Activated CD4-positive, alpha-beta T cell treated with anti-CD3 and anti-CD28 coated beads, Interleukin-2, amount 10 ng/mL, durations not matched to agents 7 days and 5 days (primary cell): ENCODE data around the gene DDAH2. TPM values are rescaled to one million over a fixed set of nuclear protein-coding genes. Genes with fewer than 3 reads are reported as not detected.

Source experiments
- CTCF ChIA-PET: fragments of 350-600 bp; sonication (Branson Sonifier 250); formaldehyde crosslinking; loops from one replicate; lab custom pipeline; 2021; ENCODE audit warnings: antibody characterized with exemption; lab: Charles Lee
- POLR2A ChIA-PET: fragments of 350-600 bp; sonication (Branson Sonifier 250); formaldehyde crosslinking; loops from one replicate; lab custom pipeline; 2021; ENCODE audit warnings: antibody characterized with exemption; lab: Charles Lee
- DNase-seq: peaks from one replicate; pipeline ENCODE4 v3.0.0-alpha.2; 2020
- H3K27ac Mint-ChIP-seq: one replicate; pipeline ENCODE4 v1.8.0; 2021; ENCODE audit warnings: mild to moderate bottlenecking, moderate library complexity, mixed read lengths
- H3K27me3 Mint-ChIP-seq: one replicate; pipeline ENCODE4 v1.8.0; 2021; ENCODE audit warnings: mixed read lengths
- H3K36me3 Mint-ChIP-seq: one replicate; pipeline ENCODE4 v1.8.0; 2021; ENCODE audit warnings: low read depth, mixed read lengths
- H3K4me1 Mint-ChIP-seq: one replicate; pipeline ENCODE4 v1.8.0; 2021; ENCODE audit warnings: mixed read lengths
- H3K4me3 Mint-ChIP-seq: one replicate; pipeline ENCODE4 v1.8.0; 2021; ENCODE audit warnings: mild to moderate bottlenecking, moderate library complexity, mixed read lengths
- H3K9me3 Mint-ChIP-seq: one replicate; pipeline ENCODE4 v1.8.0; 2021; ENCODE audit warnings: mixed read lengths
- total RNA-seq, 2 experiments: library from RNA; stranded (reverse); gene quantifications; one replicate each; pipeline ENCODE4 v1.2.3, GENCODE V29; 2021

DDAH2 gene, protein sequence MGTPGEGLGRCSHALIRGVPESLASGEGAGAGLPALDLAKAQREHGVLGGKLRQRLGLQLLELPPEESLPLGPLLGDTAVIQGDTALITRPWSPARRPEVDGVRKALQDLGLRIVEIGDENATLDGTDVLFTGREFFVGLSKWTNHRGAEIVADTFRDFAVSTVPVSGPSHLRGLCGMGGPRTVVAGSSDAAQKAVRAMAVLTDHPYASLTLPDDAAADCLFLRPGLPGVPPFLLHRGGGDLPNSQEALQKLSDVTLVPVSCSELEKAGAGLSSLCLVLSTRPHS
- total RNA-seq, result 10 to 100 TPM; 13.3 to 15.4 TPM

DNA sequence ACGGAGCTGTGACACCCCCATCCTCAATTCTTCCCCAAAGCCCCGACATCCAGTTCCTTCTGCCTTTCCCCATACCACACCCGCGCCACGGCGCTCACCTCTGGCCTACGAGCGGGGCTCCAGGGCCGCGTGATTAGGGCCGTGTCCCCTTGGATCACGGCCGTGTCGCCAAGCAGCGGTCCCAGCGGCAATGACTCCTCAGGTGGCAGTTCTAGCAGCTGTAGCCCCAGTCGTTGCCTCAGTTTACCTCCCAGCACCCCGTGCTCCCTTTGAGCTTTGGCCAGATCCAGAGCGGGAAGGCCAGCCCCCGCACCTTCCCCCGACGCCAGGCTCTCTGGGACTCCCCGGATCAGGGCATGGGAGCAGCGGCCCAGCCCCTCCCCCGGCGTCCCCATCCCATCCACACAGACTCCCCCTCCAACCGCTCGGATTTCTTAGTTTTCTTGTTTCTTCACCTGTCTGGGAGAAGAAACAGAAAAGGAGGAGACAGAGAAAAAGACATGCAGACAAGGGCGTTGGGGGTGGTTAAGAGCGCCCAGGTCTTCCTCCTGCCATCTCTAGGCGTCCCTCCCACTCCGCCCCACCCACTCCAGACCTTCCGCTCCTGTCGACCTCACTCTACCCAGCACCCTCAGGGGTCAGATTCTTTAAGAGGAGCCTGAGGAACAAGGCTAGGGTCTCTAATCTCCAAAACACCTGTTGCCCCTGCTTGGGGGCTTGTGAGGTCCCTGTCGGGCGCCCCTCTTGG lies at the start of gene DDAH2:
Gene DDAH2 (minus strand): TSS at position 533 of the 748 bp plus-strand sequence. CDS start 138 bp downstream, at position 395.
- Mint-ChIP-seq H3K9me3 (no peaks in the 10 kb centered on the region), H3K27me3 (no peaks in the 10 kb centered on the region), H3K4me3 (peak within 1 kb of the TSS; percentile 85), H3K4me1 (peaks cover 78% of the 10 kb centered on the region), H3K27ac (peak within 1 kb of the TSS; percentile 76), H3K36me3 (peaks cover 47% of the 10 kb centered on the region)
- DNase-seq, result no peak
- CTCF ChIA-PET, result interaction anchor here (0.6 to 4.2 kb wide), 18 partner anchors 9 to 134 kb away, joined by 3 to 16 read pairs (median 4); partner anchors contain the start of genes LY6G5C, MSH5, NEU1 and VARS1
- POLR2A ChIA-PET, result interaction anchor here (1.0 kb wide), 1 partner anchor 11 kb away, joined by 3 read pairs; no protein-coding TSS in a partner anchor

DNA sequence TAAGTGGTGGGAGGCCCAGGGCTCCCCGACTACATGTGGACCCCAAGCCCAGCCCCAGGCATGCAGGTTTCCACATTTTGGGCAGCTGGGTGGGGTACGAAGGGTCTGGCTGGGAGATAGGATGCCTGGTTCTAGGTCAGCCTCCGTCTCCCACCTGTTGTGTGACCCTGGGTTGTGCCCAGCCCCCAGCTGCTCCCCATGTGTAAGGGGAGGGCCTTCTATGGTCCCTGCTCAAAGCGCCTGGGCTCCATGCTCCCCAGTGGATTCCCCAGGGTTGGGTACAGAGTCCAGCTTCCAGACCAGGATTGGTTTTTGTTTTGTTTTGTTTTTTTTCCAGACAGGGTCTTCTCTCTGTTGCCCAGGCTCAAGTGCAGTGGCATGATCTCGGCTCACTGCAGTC lies 49.1 kb upstream of the DDAH2 start:
- CTCF ChIA-PET, result interaction anchor here (0.7 to 4.4 kb wide), 7 partner anchors 9 to 66 kb away, joined by 3 to 29 read pairs (median 4); partner anchors contain the start of gene VARS1
- no peaks in the 10 kb centered on the region for H3K27me3 Mint-ChIP-seq
- peaks cover 34% of the 10 kb centered on the region for H3K4me1 Mint-ChIP-seq
- DNase-seq, result no peak
- peaks cover 13% of the 10 kb centered on the region for H3K36me3 Mint-ChIP-seq
- H3K27ac Mint-ChIP-seq, result no peak overlapping the region
- no peak overlapping the region for H3K4me3 Mint-ChIP-seq
- no peaks in the 10 kb centered on the region for H3K9me3 Mint-ChIP-seq
- POLR2A ChIA-PET, result interaction anchor here (0.6 kb wide), 1 partner anchor 112 kb away, joined by 3 read pairs; no protein-coding TSS in a partner anchor

DNA sequence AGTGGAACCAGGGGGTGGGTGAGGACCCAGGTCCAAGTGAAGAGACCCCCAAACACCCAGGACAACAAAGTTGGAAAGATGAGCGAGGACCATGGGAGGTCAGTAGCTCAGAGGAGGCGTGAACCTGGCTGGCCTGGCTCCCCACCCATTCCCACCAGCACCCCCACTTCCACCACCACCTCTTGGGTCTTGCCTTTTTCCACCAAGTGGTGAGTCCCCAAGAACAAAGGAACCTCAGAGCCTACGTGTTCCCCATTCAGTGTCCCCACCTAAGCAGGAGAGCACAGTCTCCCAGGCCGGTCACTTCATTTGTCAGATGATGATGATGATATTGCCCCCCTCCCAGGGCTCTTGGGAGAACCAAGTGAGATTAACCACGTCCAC lies 48.6 kb upstream of the DDAH2 start:
- H3K9me3 Mint-ChIP-seq, result no peaks in the 10 kb centered on the region
- no peaks in the 10 kb centered on the region for H3K27me3 Mint-ChIP-seq
- CTCF ChIA-PET, result interaction anchor here (0.6 to 4.4 kb wide), 10 partner anchors 8 to 66 kb away, joined by 3 to 29 read pairs (median 4); partner anchors contain the start of gene VARS1
- H3K27ac Mint-ChIP-seq, result peak overlapping the region; percentile 85
- POLR2A ChIA-PET, result no interaction called here
- no peak for DNase-seq
- peaks cover 39% of the 10 kb centered on the region for H3K4me1 Mint-ChIP-seq
- peaks cover 12% of the 10 kb centered on the region for H3K36me3 Mint-ChIP-seq
- no peak overlapping the region for H3K4me3 Mint-ChIP-seq

DNA sequence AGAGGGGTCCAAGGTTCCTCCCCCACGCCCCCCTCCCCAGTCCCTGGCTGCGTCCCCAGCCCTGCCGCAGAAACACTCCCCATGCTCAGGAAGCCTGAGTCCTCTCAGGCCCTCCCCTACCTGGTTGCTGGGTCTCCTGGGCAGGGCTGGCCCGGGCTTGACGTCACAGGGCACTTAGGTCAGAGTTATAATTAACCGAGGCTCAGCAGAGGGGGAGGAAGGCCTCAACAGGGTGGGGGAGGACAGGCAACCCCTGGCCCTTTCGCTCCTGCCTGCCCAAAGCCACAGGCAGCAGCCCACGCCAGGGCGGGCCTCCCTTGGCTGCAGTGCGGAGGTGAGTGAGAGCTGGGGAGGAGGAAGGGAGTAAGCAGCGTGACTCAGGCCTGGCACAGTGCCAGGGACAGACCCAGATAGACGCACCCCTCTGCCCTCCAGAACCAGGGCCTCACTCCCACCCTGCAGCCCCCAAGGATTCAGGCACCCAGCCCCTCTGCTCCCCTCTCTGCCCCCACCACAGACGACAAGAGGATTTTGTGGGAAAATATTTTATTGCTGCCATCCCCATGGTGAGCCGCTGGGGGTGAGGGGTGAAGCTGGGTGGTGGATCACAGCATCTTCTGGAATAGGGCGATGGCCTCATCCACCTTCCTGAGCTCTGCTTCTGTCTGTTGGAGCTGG lies 48.0 kb upstream of the DDAH2 start, which contains the start of gene VWA7:
Gene VWA7 (minus strand): TSS at position 340 of the 678 bp plus-strand sequence. CDS start 549 bp downstream, outside the sequence.
- Mint-ChIP-seq H3K9me3 (no peaks in the 10 kb centered on the region), H3K27ac (peak within 1 kb of the TSS; percentile 85), H3K27me3 (no peaks in the 10 kb centered on the region), H3K36me3 (peaks cover 12% of the 10 kb centered on the region), H3K4me1 (peaks cover 43% of the 10 kb centered on the region), H3K4me3 (peak within 1 kb of the TSS; percentile 51)
- CTCF ChIA-PET, result interaction anchor here (0.6 to 2.0 kb wide), 7 partner anchors 12 to 67 kb away, joined by 3 to 10 read pairs (median 5); partner anchors contain the start of gene VARS1
- POLR2A ChIA-PET, result no interaction called here
- peak; percentile 64 for DNase-seq

DNA sequence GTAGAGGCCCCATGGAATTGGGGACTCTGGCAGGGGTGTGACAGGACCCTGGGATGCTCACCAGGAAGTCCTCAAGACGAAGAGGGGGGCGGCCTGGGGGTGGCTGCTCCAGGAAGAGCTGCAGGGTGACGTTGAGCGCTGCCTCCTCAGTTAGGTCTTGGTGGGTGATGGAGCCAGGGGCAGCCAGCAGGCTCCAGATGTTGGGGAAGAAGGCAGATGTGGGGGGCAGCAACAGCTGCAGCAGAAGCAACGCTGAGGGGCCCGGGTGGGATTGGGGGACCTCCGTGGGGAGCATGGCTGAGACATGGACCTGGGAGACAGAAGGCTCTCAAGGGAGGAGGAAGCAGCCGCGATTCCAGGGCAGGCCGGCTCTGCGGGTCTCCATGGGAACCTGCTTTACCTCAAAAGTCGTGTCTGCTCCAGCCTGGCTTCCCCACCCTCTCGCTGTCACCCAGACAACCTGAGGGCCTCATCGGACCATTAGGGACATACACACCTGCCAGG lies 47.4 kb upstream of the DDAH2 start:
- POLR2A ChIA-PET, result no interaction called here
- Mint-ChIP-seq H3K9me3 (no peaks in the 10 kb centered on the region), H3K4me1 (peaks cover 47% of the 10 kb centered on the region), H3K27ac (peak overlapping the region; percentile 85), H3K36me3 (peaks cover 12% of the 10 kb centered on the region), H3K27me3 (no peaks in the 10 kb centered on the region), H3K4me3 (peak overlapping the region; percentile 51)
- CTCF ChIA-PET, result interaction anchor here (0.8 to 2.0 kb wide), 4 partner anchors 19 to 47 kb away, joined by 3 to 10 read pairs (median 5); partner anchors contain the start of gene VARS1
- no peak for DNase-seq

DNA sequence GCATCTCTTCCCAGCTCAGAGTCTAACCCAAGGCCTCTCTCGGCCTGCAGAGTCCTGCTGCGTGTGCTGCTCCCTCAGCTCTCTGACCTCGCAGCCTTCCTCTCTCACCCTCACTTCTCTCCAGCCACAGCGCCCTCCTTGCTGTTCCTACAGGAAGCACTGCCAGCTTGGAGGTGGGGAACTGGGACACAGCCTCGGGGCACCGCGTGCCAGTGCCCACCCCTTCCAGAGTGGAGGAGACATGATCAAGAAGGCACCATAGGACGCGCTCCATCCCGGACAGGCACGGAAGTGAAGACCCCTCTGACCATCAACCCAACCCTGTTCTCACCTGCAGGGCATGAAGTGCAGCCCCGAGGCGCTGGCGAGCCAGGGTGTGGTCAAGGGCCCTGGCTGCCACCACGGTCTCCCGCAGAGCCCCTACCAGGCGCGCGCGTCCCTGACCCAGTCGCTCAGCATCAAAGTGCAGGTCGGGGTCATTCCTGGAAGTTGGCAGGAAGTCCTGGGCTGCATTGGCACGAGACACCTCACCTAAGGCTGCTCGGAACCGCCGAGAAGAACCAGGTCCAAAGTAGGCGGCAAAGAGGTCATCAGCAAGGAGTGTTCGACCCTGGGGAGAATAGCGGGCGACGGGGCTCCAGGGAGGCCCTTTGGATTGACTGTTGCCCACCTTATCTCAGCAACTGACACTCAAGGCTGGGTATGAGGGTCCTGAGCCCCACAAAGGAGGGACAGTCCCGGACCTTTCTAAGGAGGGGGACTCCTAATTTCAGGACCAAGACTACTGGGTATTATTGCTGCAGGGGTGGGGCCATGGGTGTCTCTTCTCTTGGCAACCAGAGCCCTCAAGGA lies 46.8 kb upstream of the DDAH2 start:
- Mint-ChIP-seq H3K27me3 (no peaks in the 10 kb centered on the region), H3K9me3 (no peaks in the 10 kb centered on the region), H3K4me1 (peaks cover 53% of the 10 kb centered on the region)

DNA sequence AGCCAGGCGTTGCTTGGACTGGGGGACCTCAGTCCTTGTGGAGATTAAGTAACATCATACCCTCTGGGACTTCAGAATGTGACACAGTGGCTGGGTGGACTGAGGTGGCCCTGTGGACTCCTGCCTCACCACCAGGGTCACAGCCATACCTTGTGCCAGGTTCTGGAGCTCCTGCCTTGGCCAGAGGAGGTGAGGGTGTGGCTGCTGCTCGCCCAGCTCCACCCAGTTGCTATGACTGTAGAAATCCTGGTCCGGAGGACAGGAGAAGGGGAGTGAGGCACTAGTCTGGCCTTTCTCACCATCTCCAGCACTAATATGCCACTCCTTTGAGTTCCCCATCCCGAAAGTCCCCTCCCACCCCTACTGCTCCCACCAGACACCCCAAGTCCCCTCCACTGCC lies 46.1 kb upstream of the DDAH2 start:
- H3K9me3 Mint-ChIP-seq, result no peaks in the 10 kb centered on the region
- peaks cover 56% of the 10 kb centered on the region for H3K4me1 Mint-ChIP-seq
- POLR2A ChIA-PET, result no interaction called here
- peak overlapping the region; percentile 76 for H3K27ac Mint-ChIP-seq
- H3K4me3 Mint-ChIP-seq, result no peak overlapping the region
- no peak for DNase-seq
- H3K36me3 Mint-ChIP-seq, result peaks cover 10% of the 10 kb centered on the region
- CTCF ChIA-PET, result interaction anchor here (0.5 to 1.6 kb wide), 6 partner anchors 9 to 122 kb away, joined by 3 to 7 read pairs (median 4); partner anchors contain the start of gene EHMT2
- no peaks in the 10 kb centered on the region for H3K27me3 Mint-ChIP-seq

More for the DNA sequence above, 46.8 kb upstream of the DDAH2 start:
- no peak for DNase-seq
- H3K27ac Mint-ChIP-seq, result peak overlapping the region; percentile 85
- peaks cover 12% of the 10 kb centered on the region for H3K36me3 Mint-ChIP-seq
- H3K4me3 Mint-ChIP-seq, result peak overlapping the region; percentile 51
- POLR2A ChIA-PET, result no interaction called here
- CTCF ChIA-PET, result interaction anchor here (0.5 to 1.6 kb wide), 5 partner anchors 10 to 122 kb away, joined by 3 to 7 read pairs (median 5); partner anchors contain the start of gene EHMT2

DNA sequence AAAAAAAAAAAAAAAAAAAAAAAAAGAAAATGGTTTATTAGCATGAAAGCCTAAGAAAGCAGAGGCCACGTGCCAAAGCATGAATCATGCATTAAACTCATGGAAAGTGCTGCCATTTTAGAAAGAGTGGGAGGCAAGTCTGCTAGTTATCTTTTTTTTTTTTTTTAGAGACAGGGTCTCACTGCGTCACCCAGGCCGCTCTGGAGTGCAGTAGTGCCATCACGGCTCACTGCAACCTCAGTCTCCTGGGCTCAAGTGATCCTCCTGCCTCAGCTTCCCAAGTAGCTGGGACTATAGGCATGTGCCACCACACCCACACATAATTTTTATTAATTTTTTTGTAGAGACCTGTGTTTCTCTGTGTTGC lies 42.9 kb upstream of the DDAH2 start:
- Mint-ChIP-seq H3K4me1 (peaks cover 69% of the 10 kb centered on the region), H3K9me3 (no peaks in the 10 kb centered on the region), H3K36me3 (peaks cover 4% of the 10 kb centered on the region), H3K27me3 (no peaks in the 10 kb centered on the region), H3K27ac (peak overlapping the region; percentile 84), H3K4me3 (peak overlapping the region; percentile 41)
- ChIA-PET POLR2A (no interaction called here), CTCF (interaction anchor here (0.7 to 3.2 kb wide), 5 partner anchors 9 to 81 kb away, joined by 3 to 17 read pairs (median 10); partner anchors contain the start of genes CLIC1 and DDAH2)
- peak; percentile 31 for DNase-seq

DNA sequence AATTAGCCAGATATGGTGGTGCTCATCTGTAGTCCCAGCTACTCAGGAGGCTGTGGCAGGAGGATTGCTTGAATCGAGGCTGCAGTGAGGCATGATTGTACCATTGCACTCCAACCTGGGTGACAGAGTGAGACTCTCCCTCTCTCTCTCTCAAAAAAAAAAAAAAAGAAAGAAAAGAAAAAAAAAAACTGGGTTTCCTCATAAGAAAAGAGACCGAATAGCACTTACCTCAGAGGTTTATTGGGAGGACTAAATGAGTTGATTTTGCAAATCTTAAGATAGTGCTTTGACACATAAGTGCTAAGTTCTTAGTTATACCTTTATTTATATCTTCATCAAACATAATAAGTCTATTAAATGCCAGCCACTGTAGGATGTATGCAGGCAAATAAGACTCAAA lies 41.8 kb upstream of the DDAH2 start:
- Mint-ChIP-seq H3K9me3 (no peaks in the 10 kb centered on the region), H3K4me3 (no peak overlapping the region), H3K36me3 (peaks cover 4% of the 10 kb centered on the region), H3K27me3 (no peaks in the 10 kb centered on the region), H3K4me1 (peaks cover 58% of the 10 kb centered on the region), H3K27ac (peak overlapping the region; percentile 81)
- ChIA-PET CTCF (interaction anchor here (0.6 to 3.2 kb wide), 11 partner anchors 9 to 229 kb away, joined by 3 to 29 read pairs (median 10); partner anchors contain the start of genes CLIC1, DDAH2, DDX39B and MSH5), POLR2A (no interaction called here)
- DNase-seq, result no peak

DNA sequence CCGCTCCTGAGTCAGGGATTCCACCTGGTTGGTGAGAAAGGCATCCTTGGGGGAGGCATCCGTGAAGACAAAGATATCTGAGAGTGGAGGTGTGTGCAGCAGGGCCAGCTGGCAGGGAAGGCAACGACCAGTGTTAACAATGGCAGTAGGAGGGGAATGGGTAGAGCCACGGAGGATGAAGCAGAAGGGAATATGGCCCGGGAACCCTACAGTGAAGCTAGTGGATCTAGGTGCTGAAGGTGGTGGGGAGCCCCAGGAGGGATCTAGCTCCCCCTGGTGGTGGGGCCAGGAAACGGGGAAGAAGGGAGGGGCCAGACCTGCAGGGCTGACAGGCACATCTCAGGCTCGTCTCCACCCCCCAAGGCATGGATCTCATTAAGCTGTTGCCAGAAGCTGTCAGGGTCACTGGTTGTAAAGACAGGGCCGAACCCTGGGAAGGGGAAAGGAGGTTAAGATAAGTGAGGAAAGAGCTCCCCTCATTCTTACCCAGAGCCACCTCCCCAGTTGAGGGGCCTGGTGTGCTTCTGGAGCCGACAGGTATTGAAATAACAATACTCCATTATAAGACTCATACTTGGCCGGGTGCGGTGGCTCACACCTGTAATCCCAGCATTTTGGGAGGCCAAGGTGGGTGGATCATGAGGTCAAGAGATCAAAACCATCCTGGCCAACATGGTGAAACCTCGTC lies 40.7 kb upstream of the DDAH2 start:
- CTCF ChIA-PET, result interaction anchor here (0.6 to 3.2 kb wide), 33 partner anchors 10 to 1111 kb away, joined by 3 to 30 read pairs (median 4); partner anchors contain the start of genes ABHD16A, CLIC1, DDAH2 and DDX39B
- H3K27me3 Mint-ChIP-seq, result no peaks in the 10 kb centered on the region
- H3K4me1 Mint-ChIP-seq, result peaks cover 50% of the 10 kb centered on the region
- no peaks in the 10 kb centered on the region for H3K9me3 Mint-ChIP-seq
- H3K36me3 Mint-ChIP-seq, result peaks cover 4% of the 10 kb centered on the region
- peak overlapping the region; percentile 0 for H3K27ac Mint-ChIP-seq
- H3K4me3 Mint-ChIP-seq, result no peak overlapping the region
- POLR2A ChIA-PET, result interaction anchor here (1.2 kb wide), 1 partner anchor 13 kb away, joined by 5 read pairs; no protein-coding TSS in a partner anchor
- DNase-seq, result peak; percentile 78
